ENCODE measurements around the gene EXOG. TPM values are rescaled to one million over a fixed set of nuclear protein-coding genes. Genes with fewer than 3 reads are reported as not detected.

The EXOG gene
- total and polyA plus RNA-seq, 2 donors (not counting 1 experiment from before 2014, with no cell fraction given), result 8.8 to 36.8 TPM

- Histone ChIP-seq H3K4me3 (ENCODE audit: control extremely low read depth in 1 of 5, extremely low read depth in 1 of 5, insufficient read depth in 1 of 5, low read depth in 2 of 5, low read length in 4 of 5) (no peak overlapping the region), H4K20me1 (ENCODE audit: control insufficient read depth, insufficient read depth, low read length, poor library complexity, severe bottlenecking) (no peaks in the 10 kb centered on the region), H3K27me3 (replicated peaks in 1 of 4; ENCODE audit: control extremely low read depth in 1 of 4, control insufficient read depth in 3 of 4, insufficient read depth in 4 of 4, low read length in 3 of 4) (no peaks in the 10 kb centered on the region), H3K9me3 (ENCODE audit: control extremely low read depth in 1 of 3, control insufficient read depth in 2 of 3, insufficient read depth in 1 of 3, low read length in 2 of 3) (no peaks in the 10 kb centered on the region), H2AFZ (ENCODE audit: insufficient read depth, low read depth, low read length, poor library complexity, severe bottlenecking) (no peak overlapping the region), H3K9ac (ENCODE audit: low read length) (no peak overlapping the region), H3K36me3 (replicated peaks in 1 of 2; ENCODE audit: control extremely low read depth in 1 of 2, control insufficient read depth in 1 of 2, extremely low read depth in 1 of 2, insufficient read depth in 2 of 2, low read length in 1 of 2) (peaks cover 2 to 29% of the 10 kb centered on the region in 2 experiments), H3K27ac (ENCODE audit: low read length in 2 of 2) (no peak overlapping the region), H3K4me2 (replicated peaks; ENCODE audit: low read depth, low read length, poor library complexity, severe bottlenecking) (no peak overlapping the region), H3K4me1 (ENCODE audit: control insufficient read depth in 2 of 2, insufficient read depth in 2 of 2, low read length in 2 of 2) (peaks cover 7 to 12% of the 10 kb centered on the region in 2 donors), H3K79me2 (ENCODE audit: control insufficient read depth, insufficient read depth, low read length) (no peaks in the 10 kb centered on the region)
- H3K9me3 Mint-ChIP-seq (ENCODE audit: insufficient read depth), result no peaks in the 10 kb centered on the region
- 98% methylated on average over 5 of the region's 6 CpGs for WGBS (ENCODE audit: insufficient coverage)
- TF ChIP-seq EZH2 (IDR thresholded peaks at IDR 0.05; ENCODE audit: borderline replicate concordance, insufficient read depth, low read depth, low read length, poor library complexity, severe bottlenecking), result no peak
- no peak for TF ChIP-seq CTCF (IDR thresholded peaks at IDR 0.05)
- H3K27ac Mint-ChIP-seq, result no peak overlapping the region
- CTCF ChIA-PET, result interaction anchor here (0.6 to 3.8 kb wide), 30 partner anchors 10 to 856 kb away, joined by 3 to 56 read pairs (median 4); partner anchors contain the start of gene EXOG
- H3K4me3 Mint-ChIP-seq, result no peak overlapping the region
- intact Hi-C loops (cut with micrococcal nuclease), result no loop called here
- DNase-seq, result no peak
- POLR2A ChIA-PET, result no interaction called here
- peaks cover 18% of the 10 kb centered on the region for H3K4me1 Mint-ChIP-seq
- no peak for ATAC-seq (ENCODE audit: low read depth)
- H3K27me3 Mint-ChIP-seq, result no peaks in the 10 kb centered on the region
Measured at GRCh38 chr3:38522002-38522401, 25.9 kb downstream of the EXOG start.

GRCh38 chr3:38524141-38524739, 28.1 kb downstream of the EXOG start:
- H3K4me3 Mint-ChIP-seq, result no peak overlapping the region
- no peak for ATAC-seq (ENCODE audit: low read depth)
- CTCF ChIA-PET, result interaction anchor here (0.6 to 1.3 kb wide), 4 partner anchors 28 to 767 kb away, joined by 3 to 4 read pairs (median 4); partner anchors contain the start of gene EXOG

More at GRCh38 chr3:38524141-38524739, 28.1 kb downstream of the EXOG start:
- Histone ChIP-seq H4K20me1 (ENCODE audit: control insufficient read depth, insufficient read depth, low read length, poor library complexity, severe bottlenecking) (no peaks in the 10 kb centered on the region), H3K79me2 (ENCODE audit: control insufficient read depth, insufficient read depth, low read length) (no peaks in the 10 kb centered on the region), H3K4me1 (ENCODE audit: control insufficient read depth in 2 of 2, insufficient read depth in 2 of 2, low read length in 2 of 2) (peaks cover 7 to 10% of the 10 kb centered on the region in 2 donors), H3K4me2 (replicated peaks; ENCODE audit: low read depth, low read length, poor library complexity, severe bottlenecking) (no peak overlapping the region), H3K27ac (ENCODE audit: low read length in 2 of 2) (no peak overlapping the region), H3K4me3 (ENCODE audit: control extremely low read depth in 1 of 5, extremely low read depth in 1 of 5, insufficient read depth in 1 of 5, low read depth in 2 of 5, low read length in 4 of 5) (no peak overlapping the region), H2AFZ (ENCODE audit: insufficient read depth, low read depth, low read length, poor library complexity, severe bottlenecking) (no peak overlapping the region), H3K36me3 (replicated peaks in 1 of 2; ENCODE audit: control extremely low read depth in 1 of 2, control insufficient read depth in 1 of 2, extremely low read depth in 1 of 2, insufficient read depth in 2 of 2, low read length in 1 of 2) (peaks cover 2 to 29% of the 10 kb centered on the region in 2 experiments), H3K9me3 (ENCODE audit: control extremely low read depth in 1 of 3, control insufficient read depth in 2 of 3, insufficient read depth in 1 of 3, low read length in 2 of 3) (no peaks in the 10 kb centered on the region), H3K9ac (ENCODE audit: low read length) (no peak overlapping the region), H3K27me3 (replicated peaks in 1 of 4; ENCODE audit: control extremely low read depth in 1 of 4, control insufficient read depth in 3 of 4, insufficient read depth in 4 of 4, low read length in 3 of 4) (no peaks in the 10 kb centered on the region)
- no peak for TF ChIP-seq CTCF (IDR thresholded peaks at IDR 0.05)
- TF ChIP-seq EZH2 (IDR thresholded peaks at IDR 0.05; ENCODE audit: borderline replicate concordance, insufficient read depth, low read depth, low read length, poor library complexity, severe bottlenecking), result no peak
- whole genome bisulfite sequencing (ENCODE audit: insufficient coverage), result 95% methylated on average over 2 of the region's 5 CpGs
- POLR2A ChIA-PET, result no interaction called here
- intact Hi-C loops (cut with micrococcal nuclease), result no loop called here
- Mint-ChIP-seq H3K27me3 (no peaks in the 10 kb centered on the region), H3K27ac (no peak overlapping the region), H3K4me1 (peaks cover 14% of the 10 kb centered on the region), H3K9me3 (ENCODE audit: insufficient read depth) (no peaks in the 10 kb centered on the region)
- DNase-seq, result no peak

Data from B cell (primary cell).